IPS-NIHi7 (cell line): ENCODE results near the gene L1CAM.

Experiments used
- DNase-seq: peaks from one replicate; pipeline ENCODE4 v3.0.0; 2012; ENCODE audit warnings: mixed read lengths; ENCODE audit errors: extremely low spot score

L1CAM gene

DNA sequence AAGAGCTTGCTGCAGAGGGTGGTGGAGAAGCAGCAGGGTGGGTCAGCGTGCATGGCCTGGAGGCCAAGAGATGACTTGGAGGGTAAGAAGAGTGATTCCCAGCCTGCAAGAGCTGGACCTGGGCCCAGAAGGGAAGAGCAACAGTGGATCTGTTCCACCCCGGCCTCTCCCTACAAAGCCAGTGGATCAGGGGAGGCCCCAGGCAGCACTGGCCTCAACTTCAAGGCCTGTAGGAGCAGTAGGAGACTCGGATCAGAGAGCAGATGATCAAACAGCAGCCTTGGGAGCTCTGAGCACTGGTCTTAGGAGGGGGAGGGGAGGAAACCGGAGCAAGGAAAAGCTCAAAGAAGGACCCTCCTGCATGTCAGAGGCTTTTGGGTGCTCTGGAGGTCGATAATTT is 7.6 kb downstream of the L1CAM start:
- DNase-seq: no peak

DNA sequence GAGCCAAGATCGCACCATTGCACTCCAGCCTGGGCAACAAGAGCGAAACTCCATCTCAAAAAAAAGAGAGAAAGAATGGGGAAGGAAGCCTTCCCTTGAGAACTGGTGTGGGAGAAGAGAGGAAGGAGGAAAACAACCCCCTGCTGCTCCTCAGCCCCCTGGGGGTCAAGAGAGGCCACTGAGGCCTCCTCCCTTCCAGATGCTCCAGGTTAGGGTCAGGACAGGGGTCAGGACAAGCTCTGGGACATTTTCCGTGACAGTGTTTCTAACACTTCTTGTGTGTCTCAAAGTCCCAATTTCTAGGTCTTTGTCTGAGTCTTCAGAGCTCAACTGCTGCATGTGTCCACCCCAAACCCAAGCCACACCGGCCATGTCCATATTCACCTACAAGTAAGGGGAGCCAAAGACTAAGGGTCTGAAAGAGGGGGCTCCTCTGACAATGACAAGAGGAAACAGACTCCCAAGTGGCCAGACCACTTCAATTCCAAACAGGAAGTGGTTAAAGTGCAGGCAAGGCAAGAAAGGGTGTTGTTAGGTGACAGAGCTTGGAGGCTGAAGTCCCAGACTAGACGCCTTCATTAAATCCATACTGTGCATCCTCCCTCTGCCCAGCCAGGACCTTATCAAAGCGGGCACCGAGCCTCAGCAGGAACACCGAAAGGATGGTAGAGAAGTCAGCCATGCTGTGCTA is 8.3 kb downstream of the L1CAM start:
- no peak for DNase-seq

DNA sequence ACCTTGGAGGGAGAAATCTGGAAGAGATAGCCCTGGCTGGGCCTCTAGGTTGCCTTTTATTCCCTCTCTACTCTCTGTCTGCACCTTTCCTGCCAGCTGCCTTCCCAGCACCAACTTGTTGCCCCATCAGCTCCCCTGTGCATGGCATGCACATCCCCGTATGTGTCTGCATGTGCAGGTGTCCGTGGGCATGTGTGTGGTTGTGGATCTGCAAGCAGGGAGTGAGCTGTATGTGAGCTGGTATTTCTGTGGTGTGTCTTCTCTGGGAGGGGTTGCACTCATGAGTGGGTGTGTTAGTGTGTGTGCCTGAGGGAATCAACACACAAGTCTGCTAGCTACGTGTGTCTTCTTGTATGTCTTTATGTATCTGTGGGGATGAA is 9.9 kb downstream of the L1CAM start:
- no peak for DNase-seq

DNA sequence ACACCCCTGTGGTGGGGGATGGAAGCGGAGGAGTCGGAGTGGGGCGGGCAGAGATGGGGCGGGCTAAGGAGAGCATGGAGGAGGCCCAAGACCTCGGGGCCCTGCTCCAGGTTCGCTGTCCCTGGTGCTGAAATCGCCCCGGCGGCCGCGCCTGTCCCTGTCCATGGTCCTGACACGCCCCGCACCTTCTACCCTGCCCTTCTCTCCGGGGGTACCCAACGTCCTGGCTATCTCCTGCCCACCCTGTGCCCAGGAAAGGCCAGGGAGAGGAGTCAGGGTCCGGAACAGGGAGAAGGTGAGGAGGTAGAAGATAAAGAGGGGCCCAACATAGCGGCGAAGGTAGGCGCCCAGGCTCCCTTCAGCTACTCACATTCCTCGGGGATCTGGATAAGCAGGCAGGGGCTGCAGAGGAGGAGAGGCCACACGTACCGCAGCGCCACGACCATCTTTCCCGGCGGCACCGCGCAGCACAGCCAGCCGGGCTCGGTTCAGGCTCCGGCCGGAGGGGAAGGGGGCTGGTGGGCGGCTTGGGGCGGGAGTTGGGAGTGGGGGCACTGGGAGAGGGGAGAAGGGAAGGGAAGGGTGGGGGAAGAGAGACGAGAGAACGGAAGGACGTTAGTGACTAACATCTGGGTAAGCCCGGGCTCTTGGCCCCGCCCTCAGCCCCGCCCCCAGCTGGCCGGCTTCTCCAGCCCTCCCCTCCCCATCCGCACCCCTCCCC is 10.4 kb downstream of the L1CAM start:
- DNase-seq: peak; percentile 73

- no peak for DNase-seq
These were observed 11.4 kb downstream of the L1CAM start for GRCh38 chrX:153874366-153875125.

GRCh38 chrX:153874085-153874365 is 11.9 kb downstream of the L1CAM start:
- DNase-seq: no peak

- no peak for DNase-seq
These were observed 12.5 kb downstream of the L1CAM start for GRCh38 chrX:153873282-153874084.

DNA sequence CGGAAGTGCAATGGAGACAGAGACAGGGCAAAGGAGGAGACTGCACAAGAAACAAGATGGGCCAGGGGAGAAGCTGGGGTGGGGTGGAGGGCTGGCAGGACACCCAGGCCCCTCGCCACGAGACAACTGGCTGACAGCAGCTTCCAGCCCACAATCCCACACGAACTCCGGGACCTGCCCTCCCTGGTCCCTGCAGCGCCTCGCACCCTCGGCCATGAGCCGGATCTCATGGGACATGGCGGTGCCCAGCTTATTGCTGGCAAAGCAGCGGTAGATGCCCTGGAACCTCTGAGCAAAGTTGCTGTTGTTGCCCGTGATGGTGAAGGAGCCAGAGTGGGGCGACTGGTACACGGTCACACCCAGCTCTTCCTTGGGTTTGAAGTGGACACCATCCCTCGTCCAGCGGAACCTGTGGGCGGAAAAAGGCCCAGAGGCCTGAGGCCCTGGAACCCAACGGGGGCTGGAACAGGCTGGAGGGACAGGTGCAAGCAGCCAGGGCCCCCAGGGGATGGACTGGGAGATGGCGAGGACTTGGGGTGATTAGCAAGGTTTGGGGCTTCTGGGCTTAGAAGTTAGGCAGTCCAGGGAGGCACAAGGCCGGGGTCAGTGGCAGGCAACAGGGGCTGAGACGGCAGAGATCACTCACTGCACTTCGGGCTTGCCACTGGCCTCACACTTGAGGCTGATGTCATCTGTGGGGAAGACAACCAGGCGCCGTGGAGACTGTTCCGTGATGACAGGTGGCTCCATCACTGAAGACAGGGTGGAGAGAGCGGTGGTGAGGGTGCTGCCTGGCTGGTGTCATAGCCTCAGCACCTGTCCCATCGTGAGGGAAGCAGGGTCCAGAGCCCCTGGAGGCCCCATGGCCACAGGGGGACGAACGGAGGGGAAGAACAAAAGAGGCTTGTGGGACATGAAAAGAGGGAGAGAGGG is 13.8 kb downstream of the L1CAM start:
- no peak for DNase-seq

- no peak for DNase-seq
These were observed 14.5 kb downstream of the L1CAM start for GRCh38 chrX:153871451-153871850.

- DNase-seq: no peak
These were observed 15.1 kb downstream of the L1CAM start for GRCh38 chrX:153870791-153871360.

DNA sequence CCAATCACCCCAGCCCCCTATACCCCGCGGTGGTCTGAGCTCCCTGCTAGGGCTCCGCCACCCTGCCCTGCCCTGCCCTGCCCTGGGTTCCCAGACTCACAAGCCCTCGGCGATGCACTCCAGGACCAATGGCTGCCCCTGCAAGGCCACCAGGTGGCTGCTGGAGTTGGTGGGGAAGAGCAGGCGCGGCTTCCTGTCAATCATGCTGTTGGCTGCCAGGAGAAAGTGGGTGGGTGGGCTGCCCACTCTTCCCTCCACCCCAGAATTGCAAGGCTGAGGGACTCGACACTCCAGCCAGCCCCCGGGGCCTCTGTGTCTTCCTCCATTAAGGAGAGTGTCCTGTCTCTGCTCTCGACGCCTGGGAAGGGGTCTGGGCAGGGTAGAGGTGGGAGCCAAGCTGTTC is 15.7 kb downstream of the L1CAM start:
- no peak for DNase-seq

- DNase-seq: no peak
These were observed 16.3 kb downstream of the L1CAM start for GRCh38 chrX:153869473-153870287.

GRCh38 chrX:153868576-153869472 is 17.1 kb downstream of the L1CAM start:
- no peak for DNase-seq

- no peak for DNase-seq
These were observed 18.3 kb downstream of the L1CAM start for GRCh38 chrX:153867671-153868070.

- DNase-seq: no peak
These were observed 18.8 kb downstream of the L1CAM start for GRCh38 chrX:153867139-153867538.

GRCh38 chrX:153866302-153867019 is 19.5 kb downstream of the L1CAM start:
- DNase-seq: no peak

DNA sequence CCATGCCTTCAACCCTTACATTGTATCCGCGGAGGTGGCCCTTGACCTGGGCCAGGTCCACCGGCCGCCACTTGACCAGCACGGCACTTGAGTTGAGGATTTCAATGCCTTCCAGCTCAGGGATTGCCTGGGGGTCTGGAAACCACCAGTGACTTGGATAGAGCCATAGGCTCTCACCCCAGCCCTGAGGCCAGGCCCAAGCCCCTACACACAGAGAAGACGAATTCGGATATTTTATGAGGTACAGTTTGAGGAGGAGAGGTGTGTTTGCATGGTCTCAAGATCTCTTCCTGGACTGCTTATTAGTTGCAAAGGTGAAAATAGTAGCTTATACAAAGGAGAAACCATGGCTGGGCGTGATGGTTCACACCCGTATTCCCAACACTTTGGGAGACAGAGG is 20.3 kb downstream of the L1CAM start:
- DNase-seq: no peak

DNA sequence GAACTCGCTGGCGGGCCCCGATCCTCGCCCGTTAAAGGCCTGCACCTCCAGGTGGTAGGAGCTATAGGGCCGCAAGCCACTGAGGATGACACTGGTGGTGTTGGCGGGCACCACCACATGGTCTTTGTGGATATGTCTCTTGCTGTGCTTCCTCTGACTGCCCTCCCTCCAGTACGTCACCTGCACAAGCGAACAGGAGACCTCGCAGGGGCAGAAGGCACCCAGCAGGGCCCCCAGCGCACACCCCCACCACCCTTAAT is 20.7 kb downstream of the L1CAM start:
- no peak for DNase-seq
